Naive thymus-derived CD8-positive, alpha-beta T cell (primary cell): ENCODE data around the gene TMEM167A. TPM values are rescaled to one million over a fixed set of nuclear protein-coding genes. Genes with fewer than 3 reads are reported as not detected.
A peak's percentile ranks its signal among the peaks of the same experiment; 100 is the strongest.

Source experiments
- ATAC-seq, 2 donors: fragments of 150-1000 bp; cut with Tn5 transposase in 1 of 2; sonication (Bioruptor Pico), chemical (Tn5 transposase) in 1 of 2; 1 replicate in 1 of 2; 2 replicates in 1 of 2; pipeline ENCODE4 v1.10.0; 2021; ENCODE audit warnings: mild to moderate bottlenecking in 2 of 2, moderate library complexity in 2 of 2
- POLR2A ChIA-PET: fragments of 350-600 bp; sonication (Branson Sonifier 250); formaldehyde crosslinking; loops from one replicate; lab custom pipeline; 2021; ENCODE audit warnings: antibody characterized with exemption; lab: Charles Lee
- DNase-seq, 10 donors: peaks; one replicate each; pipeline versions ENCODE4 v3.0.0 to v3.0.0-alpha.2; 2020 to 2022
- H3K27ac Mint-ChIP-seq, 10 donors: one replicate each; pipeline ENCODE4 v1.8.0; 2020 to 2022; ENCODE audit warnings: mild to moderate bottlenecking in 10 of 10, mixed read lengths in 10 of 10, moderate library complexity in 4 of 10, inconsistent platforms in 1 of 10
- H3K27me3 Mint-ChIP-seq, 5 donors: one replicate each; pipeline ENCODE4 v1.8.0; 2021 to 2022; ENCODE audit warnings: mixed read lengths in 5 of 5
- H3K36me3 Mint-ChIP-seq, 3 donors: one replicate each; pipeline ENCODE4 v1.8.0; 2020 to 2022; ENCODE audit warnings: mixed read lengths in 3 of 3, mild to moderate bottlenecking in 2 of 3, inconsistent platforms in 1 of 3
- H3K4me1 Mint-ChIP-seq, 4 donors: one replicate each; pipeline ENCODE4 v1.8.0; 2021 to 2022; ENCODE audit warnings: mixed read lengths in 4 of 4
- H3K4me3 Mint-ChIP-seq, 10 donors: one replicate each; pipeline ENCODE4 v1.8.0; 2020 to 2022; ENCODE audit warnings: mild to moderate bottlenecking in 10 of 10, mixed read lengths in 10 of 10, moderate library complexity in 6 of 10, inconsistent platforms in 1 of 10
- H3K9me3 Mint-ChIP-seq, 9 donors: one replicate each; pipeline ENCODE4 v1.8.0; 2020 to 2022; ENCODE audit warnings: mixed read lengths in 9 of 9, mild to moderate bottlenecking in 3 of 9, inconsistent platforms in 1 of 9, moderate library complexity in 1 of 9
- polyA plus RNA-seq, 3 donors: library from polyadenylated mRNA; unstranded; fragments of 300-500 nt; fragmentation: Illumina TruSeq; gene quantifications; one replicate each; pipeline ENCODE4 v1.2.3, GENCODE V29; 2021
- total RNA-seq, 8 experiments: library from RNA in 2 of 8; stranded (reverse) in 2 of 8; gene quantifications; one replicate each; pipeline ENCODE4 v1.2.3 and lab custom pipeline; 2021 to 2026

TMEM167A gene
- total and polyA plus RNA-seq, 5 experiments from 2014 or later = 35.8 to 45.2 (median 38.5) TPM

- Mint-ChIP-seq H3K4me3 (no peak overlapping the region), H3K27ac (no peak overlapping the region), H3K9me3 (peaks cover 0 to 11% (median 3%) of the 10 kb centered on the region in 9 donors), H3K27me3 (no peaks in the 10 kb centered on the region), H3K36me3 (peaks cover under 1 to 10% (median 2%) of the 10 kb centered on the region in 3 donors), H3K4me1 (peaks cover 0 to 7% (median 5%) of the 10 kb centered on the region in 4 donors)
- ATAC-seq (no peak), DNase-seq (no peak)
- POLR2A ChIA-PET = no interaction called here
Measured at GRCh38 chr5:83099445-83099844, 22.3 kb upstream of the TMEM167A start.

- POLR2A ChIA-PET = no interaction called here
Measured at GRCh38 chr5:83099001-83099400, 21.8 kb upstream of the TMEM167A start.

GRCh38 chr5:83097689-83098231 lies 20.6 kb upstream of the TMEM167A start:
- no peak overlapping the region for H3K4me3 Mint-ChIP-seq
- peaks cover 4 to 21% (median 18%) of the 10 kb centered on the region in 3 donors for H3K36me3 Mint-ChIP-seq
- POLR2A ChIA-PET = no interaction called here
- no peak overlapping the region for H3K27ac Mint-ChIP-seq
- H3K9me3 Mint-ChIP-seq = peaks cover 8 to 27% (median 16%) of the 10 kb centered on the region in 9 donors
- H3K4me1 Mint-ChIP-seq = peaks cover 5 to 16% (median 8%) of the 10 kb centered on the region in 4 donors
- DNase-seq = no peak
- no peaks in the 10 kb centered on the region for H3K27me3 Mint-ChIP-seq
- no peak for ATAC-seq

More at GRCh38 chr5:83099001-83099400, 21.8 kb upstream of the TMEM167A start:
- Mint-ChIP-seq H3K27ac (no peak overlapping the region), H3K27me3 (no peaks in the 10 kb centered on the region), H3K9me3 (peaks cover under 1 to 15% (median 8%) of the 10 kb centered on the region in 9 donors), H3K4me3 (no peak overlapping the region), H3K4me1 (peaks cover 0 to 9% (median 5%) of the 10 kb centered on the region in 4 donors), H3K36me3 (peaks cover 2 to 12% (median 5%) of the 10 kb centered on the region in 3 donors)
- ATAC-seq (no peak), DNase-seq (no peak)

- DNase-seq (no peak), ATAC-seq (no peak)
- POLR2A ChIA-PET = no interaction called here
- H3K27ac Mint-ChIP-seq = no peak overlapping the region
- H3K4me1 Mint-ChIP-seq = peaks cover 13 to 24% (median 16%) of the 10 kb centered on the region in 4 donors
- H3K9me3 Mint-ChIP-seq = peaks cover 8 to 31% (median 18%) of the 10 kb centered on the region in 9 donors
- no peaks in the 10 kb centered on the region for H3K27me3 Mint-ChIP-seq
- H3K4me3 Mint-ChIP-seq = no peak overlapping the region
- peaks cover 4 to 21% (median 21%) of the 10 kb centered on the region in 3 donors for H3K36me3 Mint-ChIP-seq
Measured at GRCh38 chr5:83096660-83097339, 19.6 kb upstream of the TMEM167A start.

- Mint-ChIP-seq H3K4me1 (peaks cover 14 to 31% (median 22%) of the 10 kb centered on the region in 4 donors), H3K9me3 (peaks cover 8 to 31% (median 19%) of the 10 kb centered on the region in 9 donors), H3K27me3 (no peaks in the 10 kb centered on the region), H3K27ac (peak overlapping the region in 1 of 10 donors; percentile 40), H3K4me3 (no peak overlapping the region), H3K36me3 (peaks cover 4 to 21% (median 21%) of the 10 kb centered on the region in 3 donors)
- DNase-seq = no peak
- no peak for ATAC-seq
- POLR2A ChIA-PET = no interaction called here
Measured at GRCh38 chr5:83095957-83096539, 18.9 kb upstream of the TMEM167A start.

GRCh38 chr5:83095163-83095956 lies 18.2 kb upstream of the TMEM167A start:
- Mint-ChIP-seq H3K4me1 (peaks cover 14 to 31% (median 24%) of the 10 kb centered on the region in 4 donors), H3K9me3 (peaks cover 8 to 31% (median 24%) of the 10 kb centered on the region in 9 donors), H3K4me3 (peak overlapping the region in 1 of 10 donors; percentile 58), H3K27me3 (no peaks in the 10 kb centered on the region), H3K36me3 (peaks cover 4 to 24% (median 23%) of the 10 kb centered on the region in 3 donors), H3K27ac (no peak overlapping the region)
- POLR2A ChIA-PET = no interaction called here
- no peak for ATAC-seq
- no peak for DNase-seq

GRCh38 chr5:83093692-83094091 lies 16.5 kb upstream of the TMEM167A start:
- ATAC-seq (no peak), DNase-seq (no peak)
- Mint-ChIP-seq H3K27ac (peak overlapping the region in 1 of 10 donors; percentile 45), H3K27me3 (no peaks in the 10 kb centered on the region), H3K9me3 (peaks cover 8 to 31% (median 24%) of the 10 kb centered on the region in 9 donors), H3K4me3 (no peak overlapping the region), H3K4me1 (peaks cover 14 to 31% (median 22%) of the 10 kb centered on the region in 4 donors), H3K36me3 (peaks cover 4 to 27% (median 26%) of the 10 kb centered on the region in 3 donors)
- POLR2A ChIA-PET = no interaction called here

- peaks cover 8 to 31% (median 24%) of the 10 kb centered on the region in 9 donors for H3K9me3 Mint-ChIP-seq
- ATAC-seq (peak in 1 of 2 donors; percentile 25), DNase-seq (peak in 2 of 10 donors; percentile 19 to 28)
- H3K36me3 Mint-ChIP-seq = peaks cover 4 to 27% (median 26%) of the 10 kb centered on the region in 3 donors
- POLR2A ChIA-PET = no interaction called here
- H3K4me1 Mint-ChIP-seq = peaks cover 12 to 31% (median 22%) of the 10 kb centered on the region in 4 donors
- H3K27me3 Mint-ChIP-seq = no peaks in the 10 kb centered on the region
- H3K27ac Mint-ChIP-seq = peak overlapping the region in 8 of 10 donors; percentile 2 to 77 (median 40)
- H3K4me3 Mint-ChIP-seq = peak overlapping the region in 9 of 10 donors; percentile 5 to 70 (median 46)
Measured at GRCh38 chr5:83092619-83093018, 15.4 kb upstream of the TMEM167A start.

GRCh38 chr5:83090169-83090568 lies 13.0 kb upstream of the TMEM167A start:
- H3K36me3 Mint-ChIP-seq = peaks cover 2 to 26% (median 20%) of the 10 kb centered on the region in 3 donors
- H3K9me3 Mint-ChIP-seq = peaks cover 8 to 27% (median 20%) of the 10 kb centered on the region in 9 donors
- no peaks in the 10 kb centered on the region for H3K27me3 Mint-ChIP-seq
- H3K4me3 Mint-ChIP-seq = no peak overlapping the region
- ATAC-seq (no peak), DNase-seq (no peak)
- H3K4me1 Mint-ChIP-seq = peaks cover 10 to 25% (median 22%) of the 10 kb centered on the region in 4 donors
- H3K27ac Mint-ChIP-seq = no peak overlapping the region
- POLR2A ChIA-PET = no interaction called here

- ATAC-seq = no peak
- H3K4me3 Mint-ChIP-seq = no peak overlapping the region
- H3K27ac Mint-ChIP-seq = no peak overlapping the region
- H3K9me3 Mint-ChIP-seq = peaks cover 0 to 1% (median 0%) of the 10 kb centered on the region in 9 donors
- no peaks in the 10 kb centered on the region for H3K4me1 Mint-ChIP-seq
- POLR2A ChIA-PET = no interaction called here
- no peaks in the 10 kb centered on the region for H3K27me3 Mint-ChIP-seq
- H3K36me3 Mint-ChIP-seq = peaks cover 0 to 4% (median 0%) of the 10 kb centered on the region in 3 donors
- no peak for DNase-seq
Measured at GRCh38 chr5:83085106-83085505, 7.9 kb upstream of the TMEM167A start.

GRCh38 chr5:83084336-83084735 lies 7.1 kb upstream of the TMEM167A start:
- Mint-ChIP-seq H3K36me3 (peaks cover 0 to 2% (median 0%) of the 10 kb centered on the region in 3 donors), H3K9me3 (peaks cover 0 to 1% (median 0%) of the 10 kb centered on the region in 9 donors), H3K4me3 (no peak overlapping the region), H3K4me1 (no peaks in the 10 kb centered on the region), H3K27me3 (no peaks in the 10 kb centered on the region), H3K27ac (no peak overlapping the region)
- POLR2A ChIA-PET = no interaction called here
- no peak for ATAC-seq
- DNase-seq = no peak

GRCh38 chr5:83082750-83083149 lies 5.6 kb upstream of the TMEM167A start:
- peaks cover 5 to 12% (median 10%) of the 10 kb centered on the region in 4 donors for H3K4me1 Mint-ChIP-seq
- H3K27ac Mint-ChIP-seq = peak overlapping the region in 1 of 10 donors; percentile 5
- H3K27me3 Mint-ChIP-seq = no peaks in the 10 kb centered on the region
- H3K36me3 Mint-ChIP-seq = peaks cover 0 to 2% (median 0%) of the 10 kb centered on the region in 3 donors
- peaks cover 0 to 1% (median 0%) of the 10 kb centered on the region in 9 donors for H3K9me3 Mint-ChIP-seq
- ATAC-seq (no peak), DNase-seq (no peak)
- POLR2A ChIA-PET = no interaction called here
- H3K4me3 Mint-ChIP-seq = no peak overlapping the region
